ENCODE results near the gene CSF3. TPM values are rescaled to one million over a fixed set of nuclear protein-coding genes. Genes with fewer than 3 reads are reported as not detected.

CSF3 gene
- total RNA-seq, 1 donor from 2014 or later: not detected

DNA sequence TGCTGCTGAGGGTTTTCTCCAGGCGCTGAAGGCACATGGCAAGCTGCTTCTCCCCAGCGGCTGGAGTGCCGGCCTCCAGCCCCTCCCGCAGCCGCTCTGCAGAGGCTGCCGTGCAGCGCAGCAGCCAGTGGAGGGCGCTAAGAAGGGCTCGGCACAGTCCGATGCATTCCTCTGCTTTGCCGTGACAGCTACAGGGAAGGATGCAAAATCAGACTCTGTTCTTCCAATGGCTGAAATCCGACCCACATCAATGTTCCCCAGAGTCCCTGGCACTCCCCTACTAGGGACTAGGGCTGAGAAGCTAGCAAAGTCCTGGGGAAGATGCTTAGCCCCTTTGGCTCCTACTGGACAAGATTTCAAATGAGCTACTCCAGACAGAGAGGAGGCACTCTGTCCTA, 19.9 kb downstream of the CSF3 start:
- TF ChIP-seq, protein P1, sequence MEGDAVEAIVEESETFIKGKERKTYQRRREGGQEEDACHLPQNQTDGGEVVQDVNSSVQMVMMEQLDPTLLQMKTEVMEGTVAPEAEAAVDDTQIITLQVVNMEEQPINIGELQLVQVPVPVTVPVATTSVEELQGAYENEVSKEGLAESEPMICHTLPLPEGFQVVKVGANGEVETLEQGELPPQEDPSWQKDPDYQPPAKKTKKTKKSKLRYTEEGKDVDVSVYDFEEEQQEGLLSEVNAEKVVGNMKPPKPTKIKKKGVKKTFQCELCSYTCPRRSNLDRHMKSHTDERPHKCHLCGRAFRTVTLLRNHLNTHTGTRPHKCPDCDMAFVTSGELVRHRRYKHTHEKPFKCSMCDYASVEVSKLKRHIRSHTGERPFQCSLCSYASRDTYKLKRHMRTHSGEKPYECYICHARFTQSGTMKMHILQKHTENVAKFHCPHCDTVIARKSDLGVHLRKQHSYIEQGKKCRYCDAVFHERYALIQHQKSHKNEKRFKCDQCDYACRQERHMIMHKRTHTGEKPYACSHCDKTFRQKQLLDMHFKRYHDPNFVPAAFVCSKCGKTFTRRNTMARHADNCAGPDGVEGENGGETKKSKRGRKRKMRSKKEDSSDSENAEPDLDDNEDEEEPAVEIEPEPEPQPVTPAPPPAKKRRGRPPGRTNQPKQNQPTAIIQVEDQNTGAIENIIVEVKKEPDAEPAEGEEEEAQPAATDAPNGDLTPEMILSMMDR (IDR thresholded peaks at IDR 0.05): peak; percentile 69
- no peaks in the 10 kb centered on the region for H3K27me3 Mint-ChIP-seq (ENCODE audit: unreplicated experiment)
- H3K9me3 Mint-ChIP-seq (ENCODE audit: unreplicated experiment): no peaks in the 10 kb centered on the region
- DNase-seq (ENCODE audit: extremely low spot score, unreplicated experiment): no peak
- no peak overlapping the region for H3K27ac Mint-ChIP-seq (ENCODE audit: unreplicated experiment)
- no peak overlapping the region for H3K4me3 Mint-ChIP-seq (ENCODE audit: unreplicated experiment)
- H3K4me1 Mint-ChIP-seq (ENCODE audit: unreplicated experiment): peaks cover 12% of the 10 kb centered on the region
- H3K36me3 Mint-ChIP-seq (ENCODE audit: unreplicated experiment): peaks cover 25% of the 10 kb centered on the region

- Mint-ChIP-seq H3K4me3 (ENCODE audit: unreplicated experiment) (peak overlapping the region; percentile 18), H3K4me1 (ENCODE audit: unreplicated experiment) (peaks cover 12% of the 10 kb centered on the region), H3K9me3 (ENCODE audit: unreplicated experiment) (no peaks in the 10 kb centered on the region), H3K27ac (ENCODE audit: unreplicated experiment) (peak overlapping the region; percentile 89), H3K36me3 (ENCODE audit: unreplicated experiment) (peaks cover under 1% of the 10 kb centered on the region), H3K27me3 (ENCODE audit: unreplicated experiment) (no peaks in the 10 kb centered on the region)
- TF ChIP-seq, protein P1 (IDR thresholded peaks at IDR 0.05): peak; percentile 79
- no peak for DNase-seq (ENCODE audit: extremely low spot score, unreplicated experiment)
These were observed 23.8 kb downstream of the CSF3 start for GRCh38 chr17:40038882-40039513.

- Mint-ChIP-seq H3K27me3 (ENCODE audit: unreplicated experiment) (no peaks in the 10 kb centered on the region), H3K27ac (ENCODE audit: unreplicated experiment) (no peak overlapping the region), H3K36me3 (ENCODE audit: unreplicated experiment) (no peaks in the 10 kb centered on the region), H3K9me3 (ENCODE audit: unreplicated experiment) (no peaks in the 10 kb centered on the region), H3K4me1 (ENCODE audit: unreplicated experiment) (peaks cover 11% of the 10 kb centered on the region), H3K4me3 (ENCODE audit: unreplicated experiment) (no peak overlapping the region)
- no peak for DNase-seq (ENCODE audit: extremely low spot score, unreplicated experiment)
- TF ChIP-seq, protein P1 (IDR thresholded peaks at IDR 0.05): no peak
These were observed 26.0 kb downstream of the CSF3 start for GRCh38 chr17:40041196-40041595.

DNA sequence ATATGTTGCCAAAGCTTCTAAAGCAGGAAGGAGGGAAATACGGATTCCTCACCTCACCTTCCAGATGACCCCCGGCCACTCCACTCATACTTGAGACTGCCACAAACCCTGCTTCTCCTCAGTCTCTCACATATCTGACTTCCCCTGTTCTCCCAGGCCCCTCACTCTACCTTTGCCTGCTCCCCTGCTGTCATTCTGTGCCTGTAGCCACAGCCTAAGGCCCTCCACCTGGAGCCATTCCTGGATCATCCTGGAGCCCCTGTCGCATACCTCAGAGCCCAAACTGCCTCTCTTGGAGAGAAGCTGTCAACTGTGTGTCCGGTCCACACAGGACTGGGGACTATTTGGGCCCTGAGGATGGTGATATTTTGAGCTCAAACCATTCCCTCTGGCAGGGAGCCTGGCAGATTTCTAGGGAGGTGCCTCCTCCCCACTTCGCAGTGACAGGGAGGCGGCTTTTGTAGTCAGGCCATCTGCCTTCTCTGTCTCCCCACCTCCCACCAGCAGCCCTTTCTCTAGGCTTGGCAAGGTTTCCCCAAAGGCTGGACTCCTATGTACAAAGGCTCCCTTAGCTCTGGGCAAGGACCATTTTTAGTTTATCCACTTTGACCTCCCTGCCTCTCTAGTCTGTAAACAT, 41.3 kb downstream of the CSF3 start:
- H3K27me3 Mint-ChIP-seq (ENCODE audit: unreplicated experiment): no peaks in the 10 kb centered on the region
- no peaks in the 10 kb centered on the region for H3K9me3 Mint-ChIP-seq (ENCODE audit: unreplicated experiment)
- peak overlapping the region; percentile 37 for H3K27ac Mint-ChIP-seq (ENCODE audit: unreplicated experiment)
- no peak overlapping the region for H3K4me3 Mint-ChIP-seq (ENCODE audit: unreplicated experiment)
- TF ChIP-seq, protein P1 (IDR thresholded peaks at IDR 0.05): no peak
- H3K4me1 Mint-ChIP-seq (ENCODE audit: unreplicated experiment): peaks cover 19% of the 10 kb centered on the region
- H3K36me3 Mint-ChIP-seq (ENCODE audit: unreplicated experiment): no peaks in the 10 kb centered on the region
- no peak for DNase-seq (ENCODE audit: extremely low spot score, unreplicated experiment)

GRCh38 chr17:40058186-40058784, 43.0 kb downstream of the CSF3 start:
- Mint-ChIP-seq H3K9me3 (ENCODE audit: unreplicated experiment) (no peaks in the 10 kb centered on the region), H3K27ac (ENCODE audit: unreplicated experiment) (peak overlapping the region; percentile 76), H3K27me3 (ENCODE audit: unreplicated experiment) (no peaks in the 10 kb centered on the region), H3K4me3 (ENCODE audit: unreplicated experiment) (no peak overlapping the region), H3K36me3 (ENCODE audit: unreplicated experiment) (no peaks in the 10 kb centered on the region), H3K4me1 (ENCODE audit: unreplicated experiment) (peaks cover 27% of the 10 kb centered on the region)
- TF ChIP-seq, protein P1 (IDR thresholded peaks at IDR 0.05): no peak
- DNase-seq (ENCODE audit: extremely low spot score, unreplicated experiment): no peak
